ENCODE measurements around the gene KBTBD13.

The KBTBD13 gene

GRCh38 chr15:65110676-65111292 is 34.2 kb downstream of the KBTBD13 start:
- H3K4me3 ChIP-seq (ENCODE audit: low read depth, low read length), result no peak overlapping the region
- TF ChIP-seq CTCF (IDR thresholded peaks at IDR 0.05; ENCODE audit: low read depth, low read length, missing control alignments), result no peak
- DNase-seq (ENCODE audit: low read depth), result no peak

GRCh38 chr15:65115086-65115485 is 38.5 kb downstream of the KBTBD13 start, which contains the start of gene UBAP1L:
Gene UBAP1L (minus strand): TSS chr15:65115200. CDS start chr15:65106215, 8,985 bp downstream.
- no peak for DNase-seq (ENCODE audit: low read depth)
- TF ChIP-seq CTCF (IDR thresholded peaks at IDR 0.05; ENCODE audit: low read depth, low read length, missing control alignments), result no peak
- H3K4me3 ChIP-seq (ENCODE audit: low read depth, low read length), result no peak within 1 kb of the TSS

GRCh38 chr15:65115542-65115941 is 39.0 kb downstream of the KBTBD13 start:
- DNase-seq (ENCODE audit: low read depth), result no peak
- H3K4me3 ChIP-seq (ENCODE audit: low read depth, low read length), result no peak overlapping the region
- TF ChIP-seq CTCF (IDR thresholded peaks at IDR 0.05; ENCODE audit: low read depth, low read length, missing control alignments), result no peak
